GM23248 (cell line): Measurements from ENCODE around the gene FSCN2. TPM values are rescaled to one million over a fixed set of nuclear protein-coding genes. Genes with fewer than 3 reads are reported as not detected.
A peak's percentile ranks its signal among the peaks of the same experiment; 100 is the strongest.

Experiments used
- DNase-seq: peaks from one replicate; pipeline ENCODE4 v3.0.0-alpha.2; 2015
- H2AFZ ChIP-seq: fragments of 200-600 bp; sonication (generic); 2 replicates; pipeline ENCODE4 v1.6.1; 2016; ENCODE audit warnings: antibody characterized with exemption
- H3F3A ChIP-seq: fragments of 200-600 bp; sonication (generic); 2 replicates; pipeline ENCODE4 v1.6.1; 2016; ENCODE audit warnings: mild to moderate bottlenecking, antibody characterized with exemption, mixed run types; ENCODE audit not compliant: insufficient read depth
- H3K27ac ChIP-seq: fragments of 200-600 bp; sonication (generic); 2 replicates; pipeline ENCODE4 v1.5.1; 2016; ENCODE audit warnings: mild to moderate bottlenecking
- H3K27me3 ChIP-seq: fragments of 200-600 bp; sonication (generic); replicated peaks from 2 replicates; pipeline ENCODE4 v1.6.1; 2016; ENCODE audit warnings: mild to moderate bottlenecking; ENCODE audit not compliant: insufficient read depth
- H3K36me3 ChIP-seq: fragments of 200-600 bp; sonication (generic); 2 replicates; pipeline ENCODE4 v1.6.1; 2016; ENCODE audit warnings: low read depth, mild to moderate bottlenecking
- H3K4me1 ChIP-seq: fragments of 200-600 bp; sonication (generic); 2 replicates; pipeline ENCODE4 v1.6.1; 2016; ENCODE audit warnings: mild to moderate bottlenecking; ENCODE audit not compliant: insufficient read depth
- H3K4me2 ChIP-seq: fragments of 200-600 bp; sonication (generic); one replicate; pipeline ENCODE4 v1.6.1; 2016; ENCODE audit warnings: mild to moderate bottlenecking; ENCODE audit not compliant: unreplicated experiment
- H3K4me3 ChIP-seq: fragments of 200-600 bp; sonication (generic); 2 replicates; pipeline ENCODE4 v1.5.1; 2016; ENCODE audit warnings: mild to moderate bottlenecking
- H3K79me2 ChIP-seq: fragments of 200-600 bp; sonication (generic); 2 replicates; pipeline ENCODE4 v1.6.1; 2016; ENCODE audit warnings: mild to moderate bottlenecking; ENCODE audit not compliant: insufficient read depth
- H3K9ac ChIP-seq: fragments of 200-600 bp; sonication (generic); 2 replicates; pipeline ENCODE4 v1.6.1; 2016; ENCODE audit warnings: mild to moderate bottlenecking
- H3K9me2 ChIP-seq: fragments of 200-600 bp; sonication (generic); 2 replicates; pipeline ENCODE4 v1.6.1; 2016; ENCODE audit warnings: mixed run types, mild to moderate bottlenecking, moderate library complexity; ENCODE audit not compliant: insufficient read depth
- H3K9me3 ChIP-seq: fragments of 200-600 bp; sonication (generic); one replicate; pipeline ENCODE4 v1.6.1; 2017; ENCODE audit warnings: low read depth
- H4K20me1 ChIP-seq: fragments of 200-600 bp; sonication (generic); 2 replicates; pipeline ENCODE4 v1.6.0; 2016; ENCODE audit not compliant: insufficient read depth
- EZH2 ChIP-seq: fragments of 200-600 bp; sonication (generic); IDR thresholded peaks from 2 replicates; pipeline ENCODE4 v1.6.1; 2018; ENCODE audit warnings: antibody characterized with exemption, mild to moderate bottlenecking; ENCODE audit not compliant: insufficient read depth, poor library complexity, severe bottlenecking
- EZH2phosphoT487 ChIP-seq: fragments of 200-600 bp; sonication (generic); IDR thresholded peaks from 2 replicates; pipeline ENCODE4 v1.6.1; 2018; ENCODE audit warnings: antibody characterized with exemption, moderate library complexity, mild to moderate bottlenecking, low read depth; ENCODE audit not compliant: insufficient read depth
- WGBS, 2 experiments: methylation state at CpG; one replicate each; pipeline ENCODE4 v1.1.6; 2015 to 2017; ENCODE audit warnings: low lambda C conversion rate in 2 of 2, low coverage in 1 of 2; ENCODE audit errors: missing lambda C conversion rate in 2 of 2; 5-methylcytosine and 5-hydroxymethylcytosine counted together
- in situ Hi-C: fragments of 300-500 bp; cut with MboI; formaldehyde crosslinking; loops from 2 replicates; pipeline ENCODE4 v1.15.0; 2020
- polyA plus RNA-seq: library from polyadenylated mRNA; unstranded; fragments of >200 nt; fragmentation: Nextera tagmentation; extraction: Ambion mirVana; gene quantifications from 2 replicates; pipeline ENCODE4 v1.2.1, GENCODE V29; 2016
- total RNA-seq: library from RNA; depleted of rRNA; stranded (reverse); fragments of >200 nt; shearing (Covaris generic); gene quantifications from 2 replicates; pipeline ENCODE4 v1.2.3, GENCODE V29; 2014

FSCN2 gene
- total and polyA plus RNA-seq, 2 experiments from 2014 or later = 0.48 to 3.2 TPM

- no peaks in the 10 kb centered on the region for H3K79me2 ChIP-seq
- 43 to 59% methylated on average over 13 of the region's 13 CpGs for WGBS, 2 experiments
- H3K4me1 ChIP-seq = no peaks in the 10 kb centered on the region
- TF ChIP-seq EZH2phosphoT487 = no peak
- no peak for TF ChIP-seq EZH2
- H3K9me3 ChIP-seq = no peaks in the 10 kb centered on the region
- H3K4me3 ChIP-seq = no peak overlapping the region
- H3K36me3 ChIP-seq = no peaks in the 10 kb centered on the region; the same call in 1 of the 2 replicates
- no peaks in the 10 kb centered on the region for H3K27me3 ChIP-seq
- H4K20me1 ChIP-seq = no peaks in the 10 kb centered on the region
- no peaks in the 10 kb centered on the region for H3F3A ChIP-seq
- H3K27ac ChIP-seq = no peak overlapping the region
- no peak for DNase-seq
- in situ Hi-C loops = no loop called here
- H3K9ac ChIP-seq = no peak overlapping the region
- H3K4me2 ChIP-seq = no peak overlapping the region
- H3K9me2 ChIP-seq = no peaks in the 10 kb centered on the region
- H2AFZ ChIP-seq = no peak overlapping the region
Observed at GRCh38 chr17:81535480-81536298, 7.5 kb downstream of the FSCN2 start.

GRCh38 chr17:81536299-81537290 lies 8.4 kb downstream of the FSCN2 start:
- H3K4me2 ChIP-seq = no peak overlapping the region
- in situ Hi-C loops = no loop called here

GRCh38 chr17:81537343-81537855 lies 9.2 kb downstream of the FSCN2 start:
- in situ Hi-C loops = no loop called here
- Histone ChIP-seq H3K4me1 (no peaks in the 10 kb centered on the region), H3K4me2 (no peak overlapping the region), H4K20me1 (no peaks in the 10 kb centered on the region), H3K27me3 (no peaks in the 10 kb centered on the region), H2AFZ (no peak overlapping the region), H3K27ac (no peak overlapping the region), H3K9me2 (no peaks in the 10 kb centered on the region), H3K79me2 (no peaks in the 10 kb centered on the region), H3K9me3 (no peaks in the 10 kb centered on the region), H3K4me3 (no peak overlapping the region), H3K9ac (no peak overlapping the region), H3K36me3 (no peaks in the 10 kb centered on the region; the same call in 1 of the 2 replicates), H3F3A (no peaks in the 10 kb centered on the region)
- WGBS, 2 experiments = 17 to 22% methylated on average over 10 to 17 of the region's 17 CpGs
- TF ChIP-seq EZH2 (no peak), EZH2phosphoT487 (no peak)
- DNase-seq = no peak

More at GRCh38 chr17:81536299-81537290, 8.4 kb downstream of the FSCN2 start:
- Histone ChIP-seq H2AFZ (no peak overlapping the region), H3K9me2 (no peaks in the 10 kb centered on the region), H3K27ac (no peak overlapping the region), H3K4me3 (no peak overlapping the region), H3F3A (no peaks in the 10 kb centered on the region), H3K36me3 (no peaks in the 10 kb centered on the region; the same call in 1 of the 2 replicates), H3K79me2 (no peaks in the 10 kb centered on the region), H3K9ac (no peak overlapping the region), H3K4me1 (no peaks in the 10 kb centered on the region), H4K20me1 (no peaks in the 10 kb centered on the region), H3K27me3 (no peaks in the 10 kb centered on the region), H3K9me3 (no peaks in the 10 kb centered on the region)
- peak; percentile 47 for DNase-seq
- 16 to 21% methylated on average over 52 to 75 of the region's 89 CpGs for WGBS, 2 experiments
- TF ChIP-seq EZH2 (no peak), EZH2phosphoT487 (no peak)

- H3K9me2 ChIP-seq = no peaks in the 10 kb centered on the region
- H3K4me2 ChIP-seq = no peak overlapping the region
- in situ Hi-C loops = no loop called here
- no peak overlapping the region for H3K9ac ChIP-seq
- H3K9me3 ChIP-seq = no peaks in the 10 kb centered on the region
- no peaks in the 10 kb centered on the region for H3K27me3 ChIP-seq
- H3K36me3 ChIP-seq = no peaks in the 10 kb centered on the region; the same call in 1 of the 2 replicates
- H3K27ac ChIP-seq = no peak overlapping the region
- H3K79me2 ChIP-seq = no peaks in the 10 kb centered on the region
- no peak for DNase-seq
- no peaks in the 10 kb centered on the region for H3F3A ChIP-seq
- TF ChIP-seq EZH2 = no peak
- no peak for TF ChIP-seq EZH2phosphoT487
- 77 to 81% methylated on average over 25 to 26 of the region's 26 CpGs for WGBS, 2 experiments
- H3K4me1 ChIP-seq = no peaks in the 10 kb centered on the region
- H3K4me3 ChIP-seq = no peak overlapping the region
- H2AFZ ChIP-seq = no peak overlapping the region
- no peaks in the 10 kb centered on the region for H4K20me1 ChIP-seq
Observed at GRCh38 chr17:81537856-81538555, 9.8 kb downstream of the FSCN2 start.
